ENCODE results near the gene SPPL2C.

The SPPL2C gene

DNA sequence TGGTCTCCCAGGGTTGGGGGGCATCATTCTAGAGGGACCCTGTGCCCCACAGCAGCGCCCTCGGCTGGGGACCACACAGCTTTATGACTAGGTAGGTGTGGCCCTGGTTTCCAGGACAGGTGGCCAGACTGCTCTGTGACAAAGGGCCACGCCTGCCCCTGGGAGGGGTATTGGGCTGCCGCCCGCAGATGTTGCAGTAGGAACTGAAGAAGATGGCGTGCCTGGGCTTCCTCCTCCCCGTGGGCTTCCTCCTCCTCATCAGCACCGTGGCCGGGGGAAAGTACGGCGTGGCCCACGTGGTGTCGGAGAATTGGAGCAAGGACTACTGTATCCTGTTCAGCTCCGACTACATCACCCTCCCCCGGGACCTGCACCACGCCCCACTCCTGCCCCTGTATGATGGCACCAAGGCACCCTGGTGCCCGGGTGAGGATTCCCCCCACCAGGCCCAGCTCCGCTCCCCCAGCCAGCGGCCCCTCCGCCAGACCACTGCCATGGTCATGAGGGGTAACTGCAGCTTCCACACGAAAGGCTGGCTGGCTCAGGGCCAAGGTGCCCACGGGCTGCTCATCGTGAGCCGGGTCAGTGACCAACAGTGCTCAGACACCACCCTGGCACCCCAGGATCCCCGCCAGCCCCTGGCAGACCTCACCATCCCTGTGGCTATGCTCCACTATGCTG, at the start of gene SPPL2C:
Gene SPPL2C (plus strand): TSS at position 187 of the 681 bp plus-strand sequence. CDS start 26 bp downstream, at position 213.
- Histone ChIP-seq H3K9me3 (ENCODE audit: control insufficient read depth in 1 of 2, low read length in 2 of 2) (no peaks in the 10 kb centered on the region), H3K27ac (ENCODE audit: low read length) (no peak within 1 kb of the TSS), H3K36me3 (ENCODE audit: control insufficient read depth in 1 of 2, insufficient read depth in 2 of 2, low read length in 2 of 2) (no peaks in the 10 kb centered on the region), H3K4me3 (ENCODE audit: low read depth in 1 of 2, low read length in 2 of 2) (no peak within 1 kb of the TSS), H3K27me3 (ENCODE audit: low read depth, low read length) (no peaks in the 10 kb centered on the region), H3K4me1 (ENCODE audit: control insufficient read depth in 1 of 2, insufficient read depth in 2 of 2, low read length in 2 of 2) (no peaks in the 10 kb centered on the region)

DNA sequence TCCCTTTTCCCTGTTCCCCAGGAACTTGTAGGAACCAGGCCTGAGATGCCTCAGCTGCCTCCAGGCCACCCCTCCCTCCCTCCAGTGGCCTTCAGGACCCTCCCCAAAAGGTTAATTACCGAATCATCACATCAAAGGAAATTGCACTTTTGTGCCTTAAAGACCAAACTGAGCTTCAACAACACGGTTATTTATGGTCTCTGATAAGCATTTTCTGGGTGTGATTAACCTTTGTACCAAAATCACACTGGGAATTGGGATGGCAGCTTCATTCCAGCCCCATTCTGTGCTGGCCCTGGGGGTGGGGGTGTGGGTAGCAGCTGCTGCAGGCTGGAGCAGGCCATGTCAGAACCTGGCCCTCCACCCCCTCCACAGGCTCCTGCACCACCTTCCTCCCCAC, 43.9 kb upstream of the SPPL2C start:
- no peak overlapping the region for H3K4me3 ChIP-seq (ENCODE audit: low read depth in 1 of 2, low read length in 2 of 2)
- no peaks in the 10 kb centered on the region for H3K36me3 ChIP-seq (ENCODE audit: control insufficient read depth in 1 of 2, insufficient read depth in 2 of 2, low read length in 2 of 2)
- H3K27me3 ChIP-seq (ENCODE audit: low read depth, low read length): peaks cover 5% of the 10 kb centered on the region
- H3K27ac ChIP-seq (ENCODE audit: low read length): no peak overlapping the region
- no peaks in the 10 kb centered on the region for H3K9me3 ChIP-seq (ENCODE audit: control insufficient read depth in 1 of 2, low read length in 2 of 2)
- no peaks in the 10 kb centered on the region for H3K4me1 ChIP-seq (ENCODE audit: control insufficient read depth in 1 of 2, insufficient read depth in 2 of 2, low read length in 2 of 2)

DNA sequence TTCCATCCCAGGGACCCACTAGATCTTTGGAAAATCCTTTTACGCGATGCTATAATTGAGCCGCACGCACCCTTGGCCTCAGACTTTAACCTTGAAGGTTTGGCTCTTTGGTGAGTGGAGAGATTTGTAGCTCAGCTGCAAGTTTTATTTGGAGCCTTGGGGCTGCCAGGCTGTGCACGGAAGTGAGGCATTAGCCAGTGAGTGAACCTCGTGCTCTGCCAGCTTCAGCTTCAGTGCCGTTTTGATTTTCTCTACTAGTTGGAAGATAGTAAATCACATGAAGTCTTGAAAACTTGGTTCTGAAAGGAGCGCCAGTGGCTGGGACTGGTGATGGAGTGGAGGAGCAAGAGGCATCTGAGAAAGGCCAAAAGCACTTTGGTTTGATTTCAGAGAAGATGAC, 43.3 kb upstream of the SPPL2C start:
- no peaks in the 10 kb centered on the region for H3K36me3 ChIP-seq (ENCODE audit: control insufficient read depth in 1 of 2, insufficient read depth in 2 of 2, low read length in 2 of 2)
- H3K27ac ChIP-seq (ENCODE audit: low read length): no peak overlapping the region
- peaks cover under 1% of the 10 kb centered on the region for H3K27me3 ChIP-seq (ENCODE audit: low read depth, low read length)
- H3K4me1 ChIP-seq (ENCODE audit: control insufficient read depth in 1 of 2, insufficient read depth in 2 of 2, low read length in 2 of 2): no peaks in the 10 kb centered on the region
- H3K4me3 ChIP-seq (ENCODE audit: low read depth in 1 of 2, low read length in 2 of 2): no peak overlapping the region
- H3K9me3 ChIP-seq (ENCODE audit: control insufficient read depth in 1 of 2, low read length in 2 of 2): no peaks in the 10 kb centered on the region

DNA sequence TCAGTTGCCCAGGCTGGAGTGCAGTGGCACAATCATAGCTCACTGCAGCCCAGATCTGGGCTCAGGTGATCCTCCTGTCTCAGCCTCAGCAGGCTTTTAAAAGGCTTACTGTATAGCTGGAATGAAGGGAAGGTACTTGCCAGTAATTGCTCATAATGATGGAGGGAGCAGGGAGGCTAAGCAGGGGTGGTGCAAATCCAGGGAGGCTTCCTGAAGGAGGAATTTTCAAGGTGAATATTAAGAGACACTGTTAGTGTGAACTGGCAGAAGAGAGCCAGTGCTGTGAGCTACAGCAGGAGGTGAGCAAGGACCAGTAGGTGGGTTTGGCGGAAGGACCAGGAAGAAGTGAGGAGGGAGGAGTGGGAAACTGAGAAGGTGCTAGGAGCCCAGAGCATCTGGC, 35.8 kb upstream of the SPPL2C start:
- no peak overlapping the region for H3K27ac ChIP-seq (ENCODE audit: low read length)
- no peaks in the 10 kb centered on the region for H3K27me3 ChIP-seq (ENCODE audit: low read depth, low read length)
- no peak overlapping the region for H3K4me3 ChIP-seq (ENCODE audit: low read depth in 1 of 2, low read length in 2 of 2)
- H3K9me3 ChIP-seq (ENCODE audit: control insufficient read depth in 1 of 2, low read length in 2 of 2): no peaks in the 10 kb centered on the region
- no peaks in the 10 kb centered on the region for H3K4me1 ChIP-seq (ENCODE audit: control insufficient read depth in 1 of 2, insufficient read depth in 2 of 2, low read length in 2 of 2)
- H3K36me3 ChIP-seq (ENCODE audit: control insufficient read depth in 1 of 2, insufficient read depth in 2 of 2, low read length in 2 of 2): no peaks in the 10 kb centered on the region

GRCh38 chr17:45809499-45809898, 35.2 kb upstream of the SPPL2C start:
- no peaks in the 10 kb centered on the region for H3K27me3 ChIP-seq (ENCODE audit: low read depth, low read length)

DNA sequence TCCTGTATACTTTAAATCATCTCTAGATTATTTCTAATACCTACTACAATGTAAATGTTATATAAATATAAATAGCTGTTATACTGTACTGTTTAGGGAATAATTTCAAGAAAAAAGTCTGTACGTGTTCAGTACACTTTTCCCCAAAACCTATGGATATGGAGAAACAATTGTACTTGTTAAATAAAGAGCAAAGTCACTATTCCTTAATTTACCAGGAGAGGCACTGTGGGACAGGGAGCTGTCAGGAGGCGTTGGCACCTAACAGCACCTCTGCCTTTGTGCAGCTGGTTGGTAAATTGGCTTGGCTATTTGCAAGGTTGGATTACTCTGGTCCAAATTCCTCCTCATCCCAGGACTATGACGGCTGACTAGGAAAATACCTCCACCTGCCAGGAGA, 32.6 kb upstream of the SPPL2C start:
- no peaks in the 10 kb centered on the region for H3K27me3 ChIP-seq (ENCODE audit: low read depth, low read length)
- no peaks in the 10 kb centered on the region for H3K4me1 ChIP-seq (ENCODE audit: control insufficient read depth in 1 of 2, insufficient read depth in 2 of 2, low read length in 2 of 2)
- H3K4me3 ChIP-seq (ENCODE audit: low read depth in 1 of 2, low read length in 2 of 2): no peak overlapping the region
- H3K9me3 ChIP-seq (ENCODE audit: control insufficient read depth in 1 of 2, low read length in 2 of 2): no peaks in the 10 kb centered on the region
- no peak overlapping the region for H3K27ac ChIP-seq (ENCODE audit: low read length)
- no peaks in the 10 kb centered on the region for H3K36me3 ChIP-seq (ENCODE audit: control insufficient read depth in 1 of 2, insufficient read depth in 2 of 2, low read length in 2 of 2)

More at GRCh38 chr17:45809499-45809898, 35.2 kb upstream of the SPPL2C start:
- Histone ChIP-seq H3K4me1 (ENCODE audit: control insufficient read depth in 1 of 2, insufficient read depth in 2 of 2, low read length in 2 of 2) (no peaks in the 10 kb centered on the region), H3K4me3 (ENCODE audit: low read depth in 1 of 2, low read length in 2 of 2) (no peak overlapping the region), H3K27ac (ENCODE audit: low read length) (no peak overlapping the region), H3K9me3 (ENCODE audit: control insufficient read depth in 1 of 2, low read length in 2 of 2) (no peaks in the 10 kb centered on the region), H3K36me3 (ENCODE audit: control insufficient read depth in 1 of 2, insufficient read depth in 2 of 2, low read length in 2 of 2) (no peaks in the 10 kb centered on the region)

GRCh38 chr17:45813048-45813725, 31.5 kb upstream of the SPPL2C start:
- Histone ChIP-seq H3K36me3 (ENCODE audit: control insufficient read depth in 1 of 2, insufficient read depth in 2 of 2, low read length in 2 of 2) (no peaks in the 10 kb centered on the region), H3K9me3 (ENCODE audit: control insufficient read depth in 1 of 2, low read length in 2 of 2) (no peaks in the 10 kb centered on the region), H3K4me1 (ENCODE audit: control insufficient read depth in 1 of 2, insufficient read depth in 2 of 2, low read length in 2 of 2) (no peaks in the 10 kb centered on the region), H3K27me3 (ENCODE audit: low read depth, low read length) (no peaks in the 10 kb centered on the region), H3K4me3 (ENCODE audit: low read depth in 1 of 2, low read length in 2 of 2) (no peak overlapping the region), H3K27ac (ENCODE audit: low read length) (no peak overlapping the region)

DNA sequence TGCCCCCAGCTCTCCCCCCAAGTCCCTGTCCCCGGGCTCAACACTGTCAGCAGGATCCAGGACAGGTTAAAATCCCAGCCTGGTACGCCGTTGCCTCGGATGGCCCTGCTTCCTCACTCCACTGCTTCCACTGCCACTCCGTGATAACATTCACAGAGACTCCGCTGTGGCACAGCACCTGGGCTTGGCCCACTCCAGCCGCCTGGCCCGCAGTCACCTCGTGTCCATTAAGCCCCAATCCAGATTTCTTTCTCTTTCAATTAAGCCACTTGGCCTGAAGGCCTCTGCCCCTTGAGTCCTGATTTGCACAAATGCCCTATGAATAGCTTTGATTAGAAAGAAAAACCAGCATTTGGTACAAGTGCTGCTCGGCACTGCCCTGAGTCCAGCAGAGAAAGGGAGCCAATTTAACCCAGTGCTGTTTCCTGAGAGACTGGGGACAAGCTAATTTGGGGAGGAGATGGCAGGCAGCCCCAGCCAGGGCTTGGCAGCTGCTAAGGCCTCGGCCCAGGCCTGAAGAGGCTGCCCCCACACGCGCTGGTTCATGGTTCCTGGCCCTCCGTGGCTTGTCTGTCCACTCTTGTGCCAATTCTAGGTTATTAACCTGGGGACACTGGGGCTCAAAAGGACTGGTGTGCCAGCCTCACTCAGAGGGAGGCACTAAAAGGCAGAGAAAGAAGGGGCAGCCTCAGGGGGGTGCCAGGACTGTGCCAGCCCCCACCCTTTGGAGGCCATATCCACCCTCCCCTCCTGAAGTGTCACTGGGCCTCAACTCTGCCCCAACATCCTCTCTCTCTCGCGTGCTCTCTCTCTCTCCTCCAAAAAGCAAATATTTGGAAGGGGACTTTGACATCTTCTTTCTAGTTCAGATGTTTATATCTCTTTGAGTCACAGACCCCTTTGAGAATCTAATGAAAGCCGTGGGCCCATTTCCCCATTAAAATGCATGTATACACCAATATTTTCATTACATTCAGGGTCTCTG, 29.8 kb upstream of the SPPL2C start:
- Histone ChIP-seq H3K27me3 (ENCODE audit: low read depth, low read length) (no peaks in the 10 kb centered on the region), H3K9me3 (ENCODE audit: control insufficient read depth in 1 of 2, low read length in 2 of 2) (no peaks in the 10 kb centered on the region), H3K4me3 (ENCODE audit: low read depth in 1 of 2, low read length in 2 of 2) (no peak overlapping the region), H3K4me1 (ENCODE audit: control insufficient read depth in 1 of 2, insufficient read depth in 2 of 2, low read length in 2 of 2) (no peaks in the 10 kb centered on the region), H3K27ac (ENCODE audit: low read length) (no peak overlapping the region), H3K36me3 (ENCODE audit: control insufficient read depth in 1 of 2, insufficient read depth in 2 of 2, low read length in 2 of 2) (no peaks in the 10 kb centered on the region)

DNA sequence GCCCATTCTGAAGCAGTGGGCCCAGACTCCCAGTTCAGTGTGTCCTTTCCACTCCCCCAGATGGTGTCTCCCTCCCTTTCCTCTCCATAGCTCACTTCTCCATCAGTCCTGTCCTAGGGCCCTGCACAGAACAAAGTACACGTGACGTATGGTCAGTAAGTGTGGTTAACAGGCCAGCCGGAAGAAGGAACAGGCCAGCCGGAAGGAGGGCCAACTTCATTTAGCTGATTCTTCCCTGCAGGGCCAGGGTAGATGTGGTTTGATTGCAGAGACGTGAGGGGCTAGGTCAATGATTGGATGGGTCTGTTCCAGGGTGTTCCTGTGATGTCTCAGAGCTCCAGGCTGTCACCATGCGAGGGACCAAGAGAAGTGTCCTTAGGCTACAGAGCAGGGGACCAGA, 28.9 kb upstream of the SPPL2C start:
- H3K36me3 ChIP-seq (ENCODE audit: control insufficient read depth in 1 of 2, insufficient read depth in 2 of 2, low read length in 2 of 2): no peaks in the 10 kb centered on the region
- H3K4me3 ChIP-seq (ENCODE audit: low read depth in 1 of 2, low read length in 2 of 2): no peak overlapping the region
- H3K9me3 ChIP-seq (ENCODE audit: control insufficient read depth in 1 of 2, low read length in 2 of 2): no peaks in the 10 kb centered on the region
- no peaks in the 10 kb centered on the region for H3K27me3 ChIP-seq (ENCODE audit: low read depth, low read length)
- H3K27ac ChIP-seq (ENCODE audit: low read length): no peak overlapping the region
- H3K4me1 ChIP-seq (ENCODE audit: control insufficient read depth in 1 of 2, insufficient read depth in 2 of 2, low read length in 2 of 2): no peaks in the 10 kb centered on the region

GRCh38 chr17:45818041-45818440, 26.6 kb upstream of the SPPL2C start:
- Histone ChIP-seq H3K4me3 (ENCODE audit: low read depth in 1 of 2, low read length in 2 of 2) (no peak overlapping the region), H3K27me3 (ENCODE audit: low read depth, low read length) (no peaks in the 10 kb centered on the region), H3K36me3 (ENCODE audit: control insufficient read depth in 1 of 2, insufficient read depth in 2 of 2, low read length in 2 of 2) (no peaks in the 10 kb centered on the region), H3K4me1 (ENCODE audit: control insufficient read depth in 1 of 2, insufficient read depth in 2 of 2, low read length in 2 of 2) (no peaks in the 10 kb centered on the region), H3K9me3 (ENCODE audit: control insufficient read depth in 1 of 2, low read length in 2 of 2) (no peaks in the 10 kb centered on the region), H3K27ac (ENCODE audit: low read length) (no peak overlapping the region)

DNA sequence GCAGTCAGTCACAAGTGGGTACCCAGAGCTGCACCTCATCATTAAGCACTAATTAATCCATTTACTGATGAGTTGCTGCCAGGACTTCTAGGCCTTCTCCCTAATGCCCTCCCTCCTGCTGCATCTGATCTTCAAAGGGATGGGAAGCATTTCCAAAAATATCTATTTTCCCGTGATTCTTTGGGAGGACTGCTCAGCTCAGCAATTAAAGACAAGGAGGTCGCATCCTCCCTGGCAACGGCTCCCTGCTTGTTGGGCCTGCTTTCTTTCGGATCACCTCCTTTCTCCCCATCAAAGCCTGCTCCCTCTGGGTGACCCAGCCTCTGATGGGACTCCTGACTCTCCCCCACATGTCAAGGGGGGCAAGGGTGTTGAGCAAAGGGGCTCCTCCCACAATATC, 26.0 kb upstream of the SPPL2C start:
- Histone ChIP-seq H3K27me3 (ENCODE audit: low read depth, low read length) (no peaks in the 10 kb centered on the region), H3K9me3 (ENCODE audit: control insufficient read depth in 1 of 2, low read length in 2 of 2) (no peaks in the 10 kb centered on the region), H3K4me1 (ENCODE audit: control insufficient read depth in 1 of 2, insufficient read depth in 2 of 2, low read length in 2 of 2) (no peaks in the 10 kb centered on the region), H3K4me3 (ENCODE audit: low read depth in 1 of 2, low read length in 2 of 2) (no peak overlapping the region), H3K27ac (ENCODE audit: low read length) (no peak overlapping the region), H3K36me3 (ENCODE audit: control insufficient read depth in 1 of 2, insufficient read depth in 2 of 2, low read length in 2 of 2) (no peaks in the 10 kb centered on the region)

All from muscle layer of duodenum (tissue), 2 donors.